Lower leg skin (tissue), 4 donors: Measurements from ENCODE around the gene GRM8. TPM values are rescaled to one million over a fixed set of nuclear protein-coding genes. Genes with fewer than 3 reads are reported as not detected.

Experiments used
- DNase-seq, 2 donors: peaks; one replicate each; pipeline ENCODE4 v3.0.0-alpha.2; 2019; ENCODE audit warnings: low spot score in 2 of 2
- H3K4me3 ChIP-seq: fragments of 200-600 bp; sonication (generic); 2 replicates; pipeline ENCODE4 v1.5.1; 2017; ENCODE audit warnings: mild to moderate bottlenecking, low read depth; ENCODE audit not compliant: poor library complexity, severe bottlenecking
- POLR2A ChIP-seq, 2 donors: fragments of 450-650 bp; IDR thresholded peaks; one replicate each; pipeline ENCODE4 v1.6.1; 2016 to 2017; ENCODE audit warnings: antibody characterized with exemption in 2 of 2, mild to moderate bottlenecking in 1 of 2, moderate library complexity in 1 of 2
- WGBS, 2 donors: methylation state at CpG; one replicate each; pipeline ENCODE4 v1.1.5; 2018; 5-methylcytosine and 5-hydroxymethylcytosine counted together
- intact Hi-C: fragments of 100-400 bp; cut with DNase I; formaldehyde crosslinking; loops from one replicate; pipeline ENCODE4 v1.15.0; 2023; ENCODE audit warnings: low total_unique reads
- total RNA-seq, 4 donors: library from RNA; depleted of rRNA; stranded (reverse); fragments of >200 nt; gene quantifications; one replicate each; pipeline ENCODE4 v1.1.0, GENCODE V29; 2016
- TF ChIP-seq, protein P1 (sequence below), 3 donors: fragments of 450-650 bp; IDR thresholded peaks; one replicate each; pipeline ENCODE4 v1.5.1; 2016; ENCODE audit warnings: antibody characterized with exemption in 3 of 3, mild to moderate bottlenecking in 3 of 3, moderate library complexity in 2 of 3

The GRM8 gene
- total RNA-seq, 4 donors from 2014 or later = 0.45 TPM; not detected in 3

DNA sequence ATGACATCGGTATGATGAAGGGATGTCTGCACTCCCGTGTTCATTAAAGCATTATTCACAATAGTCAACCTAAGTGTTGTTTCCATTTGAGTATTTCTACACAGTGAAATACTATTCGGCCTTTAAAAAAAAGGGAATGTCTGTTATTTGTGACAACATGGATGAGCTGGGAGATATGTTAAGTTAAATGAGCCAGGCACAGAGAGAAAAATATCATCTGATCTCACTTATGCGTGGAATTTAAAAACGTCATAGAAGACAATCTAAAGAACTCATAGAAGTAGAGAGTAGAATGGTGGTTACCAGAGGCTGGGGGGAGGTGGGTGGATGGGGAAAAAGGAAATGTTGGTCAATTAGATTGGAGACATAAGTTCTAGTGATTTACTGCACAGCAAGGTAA is 753.3 kb downstream of the GRM8 start:
- intact Hi-C loops = no loop called here
- WGBS, 2 donors = 76 to 89% methylated on average over 5 of the region's 5 CpGs
- no peak for DNase-seq
- no peak overlapping the region for H3K4me3 ChIP-seq
- no peak for TF ChIP-seq POLR2A (IDR thresholded peaks at IDR 0.05)
- TF ChIP-seq, protein P1, sequence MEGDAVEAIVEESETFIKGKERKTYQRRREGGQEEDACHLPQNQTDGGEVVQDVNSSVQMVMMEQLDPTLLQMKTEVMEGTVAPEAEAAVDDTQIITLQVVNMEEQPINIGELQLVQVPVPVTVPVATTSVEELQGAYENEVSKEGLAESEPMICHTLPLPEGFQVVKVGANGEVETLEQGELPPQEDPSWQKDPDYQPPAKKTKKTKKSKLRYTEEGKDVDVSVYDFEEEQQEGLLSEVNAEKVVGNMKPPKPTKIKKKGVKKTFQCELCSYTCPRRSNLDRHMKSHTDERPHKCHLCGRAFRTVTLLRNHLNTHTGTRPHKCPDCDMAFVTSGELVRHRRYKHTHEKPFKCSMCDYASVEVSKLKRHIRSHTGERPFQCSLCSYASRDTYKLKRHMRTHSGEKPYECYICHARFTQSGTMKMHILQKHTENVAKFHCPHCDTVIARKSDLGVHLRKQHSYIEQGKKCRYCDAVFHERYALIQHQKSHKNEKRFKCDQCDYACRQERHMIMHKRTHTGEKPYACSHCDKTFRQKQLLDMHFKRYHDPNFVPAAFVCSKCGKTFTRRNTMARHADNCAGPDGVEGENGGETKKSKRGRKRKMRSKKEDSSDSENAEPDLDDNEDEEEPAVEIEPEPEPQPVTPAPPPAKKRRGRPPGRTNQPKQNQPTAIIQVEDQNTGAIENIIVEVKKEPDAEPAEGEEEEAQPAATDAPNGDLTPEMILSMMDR (IDR thresholded peaks at IDR 0.05) = no peak

DNA sequence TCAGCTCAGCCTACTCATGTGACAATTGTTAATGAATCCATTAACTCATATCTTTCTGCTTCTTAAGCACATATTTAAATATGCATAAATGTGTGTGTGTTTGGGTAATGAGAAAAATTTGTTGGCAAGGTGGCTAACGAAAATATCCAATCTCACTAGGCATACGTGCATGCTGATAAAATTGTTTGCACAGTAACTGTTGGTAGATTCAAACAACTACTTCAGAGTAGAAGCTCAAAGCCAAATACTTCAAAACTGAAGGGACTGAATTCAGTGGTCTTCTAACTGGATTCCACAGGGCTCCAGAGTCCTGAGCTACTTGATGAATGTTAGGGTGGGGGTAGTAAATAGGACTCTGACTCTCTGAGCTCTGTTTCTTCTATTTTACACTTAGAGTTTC is 757.0 kb downstream of the GRM8 start:
- intact Hi-C loops = no loop called here
- TF ChIP-seq, protein P1 (IDR thresholded peaks at IDR 0.05) = no peak
- TF ChIP-seq POLR2A (IDR thresholded peaks at IDR 0.05) = no peak
- no peak for DNase-seq
- H3K4me3 ChIP-seq = no peak overlapping the region
- WGBS, 2 donors = 62 to 65% methylated on average over 2 of the region's 2 CpGs

DNA sequence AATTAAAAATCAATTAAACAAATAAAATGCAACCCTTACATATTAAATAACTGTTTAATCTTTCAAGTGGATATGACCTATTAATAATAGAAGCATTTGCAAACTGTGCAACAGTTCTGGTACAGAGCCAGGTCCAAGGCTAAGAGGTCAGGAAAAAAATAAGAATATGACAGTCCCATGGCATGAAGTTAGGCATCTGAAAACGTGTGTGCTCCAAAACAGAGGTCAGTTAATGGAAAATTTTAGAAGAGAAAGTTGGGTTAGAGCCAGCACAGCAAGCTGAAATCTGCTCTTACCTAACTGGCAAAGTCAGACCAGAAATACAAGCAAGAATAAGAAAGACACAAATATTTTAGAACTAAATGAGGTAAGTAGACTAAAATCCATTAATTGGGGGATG is 757.7 kb downstream of the GRM8 start:
- no peak for TF ChIP-seq POLR2A (IDR thresholded peaks at IDR 0.05)
- TF ChIP-seq, protein P1 (IDR thresholded peaks at IDR 0.05) = no peak
- WGBS, 2 donors = 4 to 8% methylated on average over 1 of the region's 1 CpG
- no peak for DNase-seq
- no peak overlapping the region for H3K4me3 ChIP-seq
- intact Hi-C loops = no loop called here

DNA sequence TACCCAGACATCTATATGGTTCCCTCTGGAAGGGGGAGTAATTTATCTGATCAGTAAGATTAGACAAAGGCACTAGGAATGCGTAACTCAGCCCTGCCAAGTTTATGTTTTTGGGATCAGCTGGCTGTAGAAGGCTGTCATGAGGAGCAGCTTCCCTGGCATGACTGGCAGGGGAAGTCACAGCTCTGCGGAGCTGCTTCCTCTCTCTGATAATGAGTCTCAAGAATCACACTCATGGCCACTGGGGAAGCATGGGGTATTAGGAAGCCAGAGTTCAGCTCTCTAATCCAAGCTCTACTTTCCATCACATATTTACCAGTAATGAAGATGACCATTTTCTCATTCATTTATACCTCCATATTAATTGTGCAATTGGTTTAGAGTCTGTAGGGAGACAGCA is 758.9 kb downstream of the GRM8 start:
- WGBS, 2 donors = 42 to 48% methylated on average over 2 of the region's 2 CpGs
- H3K4me3 ChIP-seq = no peak overlapping the region
- intact Hi-C loops = no loop called here
- TF ChIP-seq, protein P1 (IDR thresholded peaks at IDR 0.05) = no peak
- TF ChIP-seq POLR2A (IDR thresholded peaks at IDR 0.05) = no peak
- no peak for DNase-seq

DNA sequence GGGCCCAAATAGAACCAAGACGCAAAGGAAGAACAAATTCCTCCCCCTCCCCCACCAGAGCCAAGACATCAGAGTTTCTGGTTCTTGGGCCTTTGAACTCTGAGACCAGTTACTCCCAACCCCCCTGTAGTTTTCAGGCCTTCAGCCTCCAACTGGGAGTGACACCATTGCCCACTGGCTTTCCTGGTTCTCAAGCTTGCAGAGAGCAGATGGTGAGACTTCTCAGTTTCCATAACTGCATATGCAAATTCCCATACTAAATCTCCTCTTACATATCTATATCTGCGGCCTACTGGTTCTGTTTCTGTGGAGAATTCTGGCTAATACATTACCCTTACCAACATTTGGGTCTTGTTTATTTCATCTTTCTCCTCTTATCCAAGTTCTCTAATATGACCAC is 762.9 kb downstream of the GRM8 start:
- no peak overlapping the region for H3K4me3 ChIP-seq
- intact Hi-C loops = no loop called here
- 90 to 96% methylated on average over 2 of the region's 2 CpGs for WGBS, 2 donors
- TF ChIP-seq, protein P1 (IDR thresholded peaks at IDR 0.05) = no peak
- no peak for DNase-seq

DNA sequence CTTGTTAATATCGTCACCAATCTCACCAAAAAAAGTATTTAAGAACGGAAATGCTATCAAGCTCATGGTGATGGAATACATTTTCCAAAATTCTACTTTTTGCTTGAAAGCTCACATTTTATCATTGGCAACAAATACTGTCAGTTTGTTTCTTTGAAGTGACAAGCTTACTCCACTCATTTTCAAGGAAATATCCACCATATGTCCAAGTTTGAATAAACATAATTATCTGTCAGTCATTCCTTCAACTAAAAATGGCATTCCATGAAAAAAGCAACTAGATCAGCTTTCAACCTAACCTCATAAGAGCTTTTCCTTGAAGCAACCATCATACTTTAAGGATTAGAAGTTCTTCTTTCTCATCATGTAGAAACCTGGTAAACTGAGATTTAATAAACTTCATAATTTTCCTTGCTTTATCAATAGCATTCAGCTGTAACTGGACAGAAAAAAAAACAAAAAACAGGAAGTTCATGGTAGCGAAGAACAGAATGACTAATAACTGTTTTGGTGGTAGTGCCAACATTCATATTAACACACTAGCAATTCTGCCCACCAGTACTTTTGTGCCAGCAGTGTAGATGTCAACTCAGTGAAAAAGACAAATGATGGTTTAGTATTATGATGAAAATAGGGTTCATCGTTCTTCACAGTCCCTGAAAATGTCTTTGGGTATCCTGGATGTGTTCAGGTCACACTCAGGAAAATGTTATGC is 764.9 kb downstream of the GRM8 start:
- TF ChIP-seq, protein P1 (IDR thresholded peaks at IDR 0.05) = no peak
- TF ChIP-seq POLR2A (IDR thresholded peaks at IDR 0.05) = no peak
- no peak overlapping the region for H3K4me3 ChIP-seq
- 73 to 81% methylated on average over 4 of the region's 4 CpGs for WGBS, 2 donors
- intact Hi-C loops = no loop called here
- no peak for DNase-seq
